Gastrocnemius medialis (tissue), 4 donors: Measurements from ENCODE around the gene MOGAT1.

ENCODE experiments used
- POLR2A ChIP-seq, 2 donors: fragments of 450-650 bp; IDR thresholded peaks; one replicate each; pipeline ENCODE4 v1.6.1; 2017; ENCODE audit warnings: antibody characterized with exemption in 2 of 2, mild to moderate bottlenecking in 2 of 2, moderate library complexity in 2 of 2
- TF ChIP-seq, protein P1 (sequence below), 5 experiments: fragments of 450-650 bp in 3 of 5; fragments of 200-600 bp in 2 of 5; sonication (generic) in 2 of 5; IDR thresholded peaks in 4 of 5; conservative IDR thresholded peaks in 1 of 5; 1 replicate in 4 of 5; 2 replicates in 1 of 5; pipeline ENCODE4 v1.5.1; 2016 to 2019; ENCODE audit warnings: antibody characterized with exemption in 5 of 5, mild to moderate bottlenecking in 3 of 5, moderate library complexity in 3 of 5

DNA sequence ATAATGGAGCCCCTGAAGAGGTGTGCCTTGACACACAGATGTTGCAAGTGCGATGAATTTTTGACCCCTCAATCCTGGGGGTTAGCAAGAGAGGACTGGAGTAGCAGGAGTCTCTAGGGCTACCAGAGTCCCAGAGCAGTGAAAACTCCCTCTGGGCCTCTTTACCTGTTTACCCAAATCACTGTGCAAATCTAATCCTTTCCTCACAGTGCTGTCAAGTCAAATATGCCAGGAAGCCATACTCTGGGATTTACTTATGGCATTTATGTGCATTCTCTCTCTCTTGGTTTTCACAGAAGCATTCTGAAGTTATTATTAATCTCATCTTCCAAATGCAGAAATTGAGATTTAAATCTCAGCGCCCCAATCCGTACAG is 62.0 kb downstream of the MOGAT1 start:
- TF ChIP-seq, protein P1, sequence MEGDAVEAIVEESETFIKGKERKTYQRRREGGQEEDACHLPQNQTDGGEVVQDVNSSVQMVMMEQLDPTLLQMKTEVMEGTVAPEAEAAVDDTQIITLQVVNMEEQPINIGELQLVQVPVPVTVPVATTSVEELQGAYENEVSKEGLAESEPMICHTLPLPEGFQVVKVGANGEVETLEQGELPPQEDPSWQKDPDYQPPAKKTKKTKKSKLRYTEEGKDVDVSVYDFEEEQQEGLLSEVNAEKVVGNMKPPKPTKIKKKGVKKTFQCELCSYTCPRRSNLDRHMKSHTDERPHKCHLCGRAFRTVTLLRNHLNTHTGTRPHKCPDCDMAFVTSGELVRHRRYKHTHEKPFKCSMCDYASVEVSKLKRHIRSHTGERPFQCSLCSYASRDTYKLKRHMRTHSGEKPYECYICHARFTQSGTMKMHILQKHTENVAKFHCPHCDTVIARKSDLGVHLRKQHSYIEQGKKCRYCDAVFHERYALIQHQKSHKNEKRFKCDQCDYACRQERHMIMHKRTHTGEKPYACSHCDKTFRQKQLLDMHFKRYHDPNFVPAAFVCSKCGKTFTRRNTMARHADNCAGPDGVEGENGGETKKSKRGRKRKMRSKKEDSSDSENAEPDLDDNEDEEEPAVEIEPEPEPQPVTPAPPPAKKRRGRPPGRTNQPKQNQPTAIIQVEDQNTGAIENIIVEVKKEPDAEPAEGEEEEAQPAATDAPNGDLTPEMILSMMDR (IDR thresholded peaks at IDR 0.05 in 4 of 5, conservative IDR thresholded peaks at IDR 0.05 in 1 of 5): no peak
- no peak for TF ChIP-seq POLR2A (IDR thresholded peaks at IDR 0.05)
